Measurements from ENCODE around the gene AGO4.
A peak's percentile ranks its signal among the peaks of the same experiment; 100 is the strongest.
"Not testable (repeated sequence)": the region's sequence is repeated elsewhere in the genome, so short reads cannot be mapped to it uniquely, and the experiment has no call there.

The AGO4 gene

GRCh38 chr1:35812754-35813153 lies 4.9 kb downstream of the AGO4 start:
- DNase-seq: not testable (repeated sequence)

GRCh38 chr1:35825255-35825654 lies 17.4 kb downstream of the AGO4 start:
- no peak for DNase-seq

GRCh38 chr1:35832276-35832905 lies 24.6 kb downstream of the AGO4 start:
- no peak for DNase-seq

GRCh38 chr1:35833395-35833794 lies 25.6 kb downstream of the AGO4 start:
- no peak for DNase-seq

- DNase-seq: no peak
Observed at GRCh38 chr1:35834218-35834617, 26.4 kb downstream of the AGO4 start.

- DNase-seq: no peak
Observed at GRCh38 chr1:35835398-35835797, 27.6 kb downstream of the AGO4 start.

- no peak for DNase-seq
Observed at GRCh38 chr1:35836734-35837133, 28.9 kb downstream of the AGO4 start.

GRCh38 chr1:35838693-35839245 lies 31.0 kb downstream of the AGO4 start:
- DNase-seq: peak; percentile 50

GRCh38 chr1:35844826-35845225 lies 37.0 kb downstream of the AGO4 start:
- DNase-seq: no peak

- no peak for DNase-seq
Observed at GRCh38 chr1:35845766-35846165, 38.0 kb downstream of the AGO4 start.

- peak; percentile 53 to 64 for DNase-seq
Observed at GRCh38 chr1:35847935-35848565, 40.2 kb downstream of the AGO4 start.

- DNase-seq: no peak
Observed at GRCh38 chr1:35850051-35850450, 42.2 kb downstream of the AGO4 start.

GRCh38 chr1:35850716-35851115 lies 42.9 kb downstream of the AGO4 start:
- DNase-seq: no peak

GRCh38 chr1:35851132-35851869 lies 43.5 kb downstream of the AGO4 start:
- DNase-seq: no peak

- DNase-seq: no peak
Observed at GRCh38 chr1:35852241-35852640, 44.4 kb downstream of the AGO4 start.

- DNase-seq: no peak
Observed at GRCh38 chr1:35854989-35855700, 47.3 kb downstream of the AGO4 start.

- DNase-seq: no peak
Observed at GRCh38 chr1:35856964-35857363, 49.1 kb downstream of the AGO4 start.

- peak; percentile 34 to 62 for DNase-seq
Observed at GRCh38 chr1:35857830-35858229, 50.0 kb downstream of the AGO4 start.

- peak; percentile 70 to 74 for DNase-seq
Observed at GRCh38 chr1:35860696-35861095, 52.9 kb downstream of the AGO4 start.

GRCh38 chr1:35863136-35863535 lies 55.3 kb downstream of the AGO4 start:
- no peak for DNase-seq

- DNase-seq: peak in 1 of 2 donors; percentile 27
Observed at GRCh38 chr1:35863881-35864625, 56.2 kb downstream of the AGO4 start.

- DNase-seq: peak; percentile 70 to 88
Observed at GRCh38 chr1:35864813-35865212, 57.0 kb downstream of the AGO4 start.

Data from inflammatory macrophage treated with lipopolysaccharide for 1 hour (primary cell).